ENCODE results near the gene RAB19.

- no peak for TF ChIP-seq CTCF (conservative IDR thresholded peaks at IDR 0.05)
- TF ChIP-seq ZFX (IDR thresholded peaks at IDR 0.05) = peak; percentile 66; the same call in 1 of the 2 replicates
Measured at GRCh38 chr7:140397784-140398750, 5.8 kb upstream of the RAB19 start, which contains the start of gene SLC37A3.

Data from C4-2B (cell line).